HEK293 (cell line): ENCODE data around the gene VPS35L.

Experiments
- CTCF ChIA-PET: fragments of 350-600 bp; formaldehyde crosslinking; extraction: SDS; loops from one replicate; lab custom pipeline; 2021; ENCODE audit warnings: antibody characterized with exemption; lab: Yijun Ruan, JAX
- POLR2A ChIA-PET: fragments of 300-600 bp; formaldehyde crosslinking; extraction: SDS; loops from one replicate; lab custom pipeline; 2020; ENCODE audit warnings: antibody characterized with exemption, inconsistent platforms; lab: Yijun Ruan, JAX
- H3K27ac ChIP-seq: fragments of 200-500 bp; sonication (Bioruptor generic); 2 replicates; pipeline ENCODE4 v1.5.1; 2014; ENCODE audit warnings: low read depth, low read length, control low read depth, inconsistent platforms; ENCODE audit errors: extremely low read depth
- H3K36me3 ChIP-seq, 2 experiments: fragments of 200-500 bp in 1 of 2; sonication (Bioruptor generic) in 1 of 2; 1 replicate in 1 of 2; 2 replicates in 1 of 2; pipeline ENCODE4 v1.5.1; 2014 to 2017; ENCODE audit warnings: inconsistent platforms in 2 of 2, low read length in 2 of 2; ENCODE audit not compliant: control insufficient read depth in 2 of 2, insufficient read depth in 1 of 2
- H3K4me1 ChIP-seq: fragments of 200-500 bp; sonication (Bioruptor generic); 2 replicates; pipeline ENCODE4 v1.5.1; 2014; ENCODE audit warnings: mild to moderate bottlenecking, low read length, inconsistent platforms; ENCODE audit not compliant: control insufficient read depth, insufficient read depth
- H3K4me3 ChIP-seq: 2 replicates; pipeline ENCODE4 v1.5.1; 2011; ENCODE audit warnings: low read depth, mild to moderate bottlenecking, control low read depth, low read length, moderate library complexity
- H3K9me3 ChIP-seq: fragments of 200-500 bp; sonication (Bioruptor generic); 2 replicates; pipeline ENCODE4 v1.5.1; 2014; ENCODE audit warnings: low read depth, low read length, inconsistent platforms; ENCODE audit not compliant: control insufficient read depth, insufficient read depth
- IKZF3 ChIP-seq: fragments of 450-650 bp; IDR thresholded peaks from 2 replicates; pipeline ENCODE4 v1.5.0; 2018; ENCODE audit warnings: missing biosample characterization, mild to moderate bottlenecking, missing genetic modification characterization, moderate library complexity
- KLF16 ChIP-seq: fragments of 450-650 bp; formaldehyde crosslinking; IDR thresholded peaks from 2 replicates; pipeline ENCODE4 v1.5.1; 2017; ENCODE audit warnings: missing biosample characterization, missing genetic modification characterization
- MYNN ChIP-seq: fragments of 450-650 bp; formaldehyde crosslinking; IDR thresholded peaks from 2 replicates; pipeline ENCODE4 v1.5.1; 2016; ENCODE audit warnings: missing biosample characterization, missing genetic modification characterization, borderline replicate concordance
- SP2 ChIP-seq: fragments of 450-650 bp; formaldehyde crosslinking; IDR thresholded peaks from 2 replicates; pipeline ENCODE4 v1.5.1; 2016; ENCODE audit warnings: missing biosample characterization, missing genetic modification characterization
- ZBTB21 ChIP-seq: fragments of 450-650 bp; formaldehyde crosslinking; IDR thresholded peaks from 2 replicates; pipeline ENCODE4 v1.5.1; 2017; ENCODE audit warnings: missing biosample characterization, missing genetic modification characterization
- ZFP37 ChIP-seq: fragments of 450-650 bp; formaldehyde crosslinking; IDR thresholded peaks from 2 replicates; pipeline ENCODE4 v1.5.1; 2016; ENCODE audit warnings: missing biosample characterization, missing genetic modification characterization
- ZNF121 ChIP-seq: fragments of 450-650 bp; formaldehyde crosslinking; IDR thresholded peaks from 2 replicates; pipeline ENCODE4 v1.5.1; 2016; ENCODE audit warnings: missing biosample characterization, missing genetic modification characterization
- ZNF16 ChIP-seq: fragments of 450-650 bp; formaldehyde crosslinking; IDR thresholded peaks from 2 replicates; pipeline ENCODE4 v1.5.1; 2016; ENCODE audit warnings: low read depth, missing biosample characterization, missing genetic modification characterization
- ZNF169 ChIP-seq: fragments of 450-650 bp; formaldehyde crosslinking; IDR thresholded peaks from 2 replicates; pipeline ENCODE4 v1.5.1; 2016; ENCODE audit warnings: missing biosample characterization, missing genetic modification characterization
- ZNF174 ChIP-seq: fragments of 450-650 bp; formaldehyde crosslinking; IDR thresholded peaks from 2 replicates; pipeline ENCODE4 v1.5.0; 2017; ENCODE audit warnings: missing biosample characterization, mild to moderate bottlenecking, missing genetic modification characterization
- ZNF239 ChIP-seq: fragments of 450-650 bp; formaldehyde crosslinking; IDR thresholded peaks from 2 replicates; pipeline ENCODE4 v1.5.1; 2016; ENCODE audit warnings: missing biosample characterization, missing genetic modification characterization
- ZNF274 ChIP-seq, 2 experiments: fragments of 200-500 bp in 1 of 2; fragments of 450-650 bp in 1 of 2; sonication (Bioruptor generic) in 1 of 2; formaldehyde crosslinking in 1 of 2; IDR thresholded peaks; 2 replicates each; pipeline versions ENCODE4 v1.5.1 to v1.6.1; 2014 to 2016; ENCODE audit warnings: borderline replicate concordance in 1 of 2, inconsistent platforms in 1 of 2, low read length in 1 of 2, missing biosample characterization in 1 of 2, missing genetic modification characterization in 1 of 2
- ZNF311 ChIP-seq: fragments of 450-650 bp; formaldehyde crosslinking; IDR thresholded peaks from 2 replicates; pipeline ENCODE4 v1.5.1; 2017; ENCODE audit warnings: missing biosample characterization, missing genetic modification characterization, borderline replicate concordance
- ZNF394 ChIP-seq: fragments of 450-650 bp; formaldehyde crosslinking; IDR thresholded peaks from 2 replicates; pipeline ENCODE4 v1.5.1; 2016; ENCODE audit warnings: missing biosample characterization, missing genetic modification characterization, mild to moderate bottlenecking, moderate library complexity, borderline replicate concordance
- ZNF433 ChIP-seq: fragments of 450-650 bp; formaldehyde crosslinking; IDR thresholded peaks from 2 replicates; pipeline ENCODE4 v1.5.1; 2016; ENCODE audit warnings: missing biosample characterization, missing genetic modification characterization, low read depth
- ZNF48 ChIP-seq: fragments of 450-650 bp; formaldehyde crosslinking; IDR thresholded peaks from 2 replicates; pipeline ENCODE4 v1.5.1; 2016; ENCODE audit warnings: missing biosample characterization, missing genetic modification characterization
- ZNF521 ChIP-seq: fragments of 450-650 bp; formaldehyde crosslinking; IDR thresholded peaks from 2 replicates; pipeline ENCODE4 v1.5.1; 2017; ENCODE audit warnings: missing biosample characterization, mild to moderate bottlenecking, missing genetic modification characterization
- ZNF558 ChIP-seq: fragments of 450-650 bp; formaldehyde crosslinking; IDR thresholded peaks from 2 replicates; pipeline ENCODE4 v1.5.1; 2016; ENCODE audit warnings: missing biosample characterization, missing genetic modification characterization
- ZNF629 ChIP-seq: fragments of 450-650 bp; formaldehyde crosslinking; IDR thresholded peaks from 2 replicates; pipeline ENCODE4 v1.5.1; 2017; ENCODE audit warnings: missing biosample characterization, missing genetic modification characterization
- ZNF654 ChIP-seq: fragments of 450-650 bp; formaldehyde crosslinking; IDR thresholded peaks from 2 replicates; pipeline ENCODE4 v1.5.1; 2016; ENCODE audit warnings: low read depth, missing biosample characterization, missing genetic modification characterization
- ZNF707 ChIP-seq: fragments of 450-650 bp; formaldehyde crosslinking; IDR thresholded peaks from 2 replicates; pipeline ENCODE4 v1.5.1; 2016; ENCODE audit warnings: missing biosample characterization, missing genetic modification characterization
- ZNF747 ChIP-seq: fragments of 450-650 bp; formaldehyde crosslinking; IDR thresholded peaks from 2 replicates; pipeline ENCODE4 v1.5.1; 2016; ENCODE audit warnings: missing biosample characterization, missing genetic modification characterization
- ZNF777 ChIP-seq: fragments of 450-650 bp; formaldehyde crosslinking; IDR thresholded peaks from 2 replicates; pipeline ENCODE4 v1.5.1; 2017; ENCODE audit warnings: missing biosample characterization, missing genetic modification characterization, borderline replicate concordance
- ZNF785 ChIP-seq: fragments of 450-650 bp; formaldehyde crosslinking; IDR thresholded peaks from 2 replicates; pipeline ENCODE4 v1.5.1; 2016; ENCODE audit warnings: missing biosample characterization, missing genetic modification characterization
- ZSCAN23 ChIP-seq: fragments of 450-650 bp; formaldehyde crosslinking; IDR thresholded peaks from 2 replicates; pipeline ENCODE4 v1.5.1; 2016; ENCODE audit warnings: missing biosample characterization, missing genetic modification characterization
- TF ChIP-seq, protein P1 (sequence below): fragments of 450-650 bp; formaldehyde crosslinking; IDR thresholded peaks from 2 replicates; pipeline ENCODE4 v1.5.1; 2016; ENCODE audit warnings: missing biosample characterization, missing genetic modification characterization
- TF ChIP-seq, protein P2 (sequence below): fragments of 450-650 bp; formaldehyde crosslinking; IDR thresholded peaks from 2 replicates; pipeline ENCODE4; 2016; ENCODE audit warnings: missing biosample characterization, missing genetic modification characterization

The VPS35L gene

DNA sequence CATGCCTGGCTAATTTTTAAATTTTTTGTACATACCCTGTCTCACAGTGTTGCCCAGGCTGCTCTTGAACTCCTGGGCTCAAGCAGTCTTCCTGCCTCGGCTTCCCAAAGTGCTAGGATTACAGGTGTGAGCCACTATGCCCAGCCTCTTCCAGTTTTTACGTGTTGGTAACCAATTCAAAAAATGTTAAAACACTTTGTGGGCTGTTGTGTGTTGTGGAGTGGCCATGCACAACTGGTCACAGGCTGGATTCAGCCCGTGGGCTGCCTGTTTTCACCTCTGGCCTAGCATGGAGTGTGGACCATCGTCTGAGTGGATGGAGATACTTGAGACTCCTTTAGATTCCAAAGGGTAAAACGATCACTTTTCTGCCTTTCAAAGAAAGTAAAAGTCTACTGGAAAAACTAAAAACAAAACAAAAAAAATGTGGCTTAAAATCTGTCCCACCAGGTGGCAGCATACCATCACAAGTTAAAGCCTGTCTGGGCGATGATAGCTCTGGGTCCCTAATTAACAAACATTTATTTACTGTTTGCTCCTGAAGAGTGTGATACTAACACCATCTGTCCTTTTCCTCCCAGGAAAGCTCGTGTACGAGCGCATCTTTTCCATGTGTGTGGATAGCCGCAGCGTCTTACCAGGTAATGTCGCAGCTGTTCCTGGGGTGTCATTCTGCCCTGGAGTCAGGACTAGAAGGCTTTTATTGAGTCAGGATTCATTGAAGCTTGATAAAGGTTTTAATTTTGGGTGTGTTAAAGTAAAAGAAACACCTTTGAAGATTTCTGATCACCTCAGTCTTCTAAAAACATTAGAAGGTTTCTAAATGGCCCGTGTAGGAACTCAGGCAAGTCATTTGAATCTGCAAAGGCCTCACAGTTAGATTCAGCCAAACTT is 45.8 kb downstream of the VPS35L start (continued):
- TF ChIP-seq KLF16 (tag by site-specific recombination): no peak

DNA sequence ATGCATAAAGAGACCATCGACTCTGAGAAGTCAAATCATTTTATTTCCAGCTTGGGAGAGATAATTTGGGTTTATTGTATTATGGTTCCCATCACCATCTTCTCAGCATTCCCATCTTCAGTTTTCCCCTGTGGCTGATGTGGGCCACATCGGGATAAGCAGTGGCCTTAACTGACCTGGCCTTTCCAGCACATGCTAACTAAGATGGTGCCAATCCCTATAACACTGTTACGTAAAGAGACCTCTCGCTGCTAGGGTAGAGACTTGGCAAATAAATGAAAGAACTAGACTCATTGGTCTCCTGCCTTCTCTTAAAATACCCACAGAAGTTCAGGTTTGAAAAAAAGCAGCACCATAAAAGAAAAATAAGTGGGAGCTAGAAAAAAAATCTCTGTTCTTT is 49.4 kb downstream of the VPS35L start:
- H3K27ac ChIP-seq: no peak overlapping the region
- TF ChIP-seq ZNF16 (tag by site-specific recombination) (no peak), ZNF311 (tag by site-specific recombination) (no peak), ZNF747 (tag by site-specific recombination) (no peak), ZNF629 (tag by site-specific recombination) (no peak), SP2 (no peak), ZNF654 (tag by site-specific recombination) (no peak), ZNF174 (tag by site-specific recombination) (no peak), ZSCAN23 (no peak), ZNF777 (no peak), ZNF707 (tag by site-specific recombination) (no peak), ZFP37 (no peak), ZNF394 (tag by site-specific recombination) (no peak), MYNN (tag by site-specific recombination) (no peak), ZNF433 (no peak), ZNF521 (tag by site-specific recombination) (no peak), IKZF3 (no peak), ZNF239 (tag by site-specific recombination) (no peak), ZNF785 (no peak)
- TF ChIP-seq, protein P1, sequence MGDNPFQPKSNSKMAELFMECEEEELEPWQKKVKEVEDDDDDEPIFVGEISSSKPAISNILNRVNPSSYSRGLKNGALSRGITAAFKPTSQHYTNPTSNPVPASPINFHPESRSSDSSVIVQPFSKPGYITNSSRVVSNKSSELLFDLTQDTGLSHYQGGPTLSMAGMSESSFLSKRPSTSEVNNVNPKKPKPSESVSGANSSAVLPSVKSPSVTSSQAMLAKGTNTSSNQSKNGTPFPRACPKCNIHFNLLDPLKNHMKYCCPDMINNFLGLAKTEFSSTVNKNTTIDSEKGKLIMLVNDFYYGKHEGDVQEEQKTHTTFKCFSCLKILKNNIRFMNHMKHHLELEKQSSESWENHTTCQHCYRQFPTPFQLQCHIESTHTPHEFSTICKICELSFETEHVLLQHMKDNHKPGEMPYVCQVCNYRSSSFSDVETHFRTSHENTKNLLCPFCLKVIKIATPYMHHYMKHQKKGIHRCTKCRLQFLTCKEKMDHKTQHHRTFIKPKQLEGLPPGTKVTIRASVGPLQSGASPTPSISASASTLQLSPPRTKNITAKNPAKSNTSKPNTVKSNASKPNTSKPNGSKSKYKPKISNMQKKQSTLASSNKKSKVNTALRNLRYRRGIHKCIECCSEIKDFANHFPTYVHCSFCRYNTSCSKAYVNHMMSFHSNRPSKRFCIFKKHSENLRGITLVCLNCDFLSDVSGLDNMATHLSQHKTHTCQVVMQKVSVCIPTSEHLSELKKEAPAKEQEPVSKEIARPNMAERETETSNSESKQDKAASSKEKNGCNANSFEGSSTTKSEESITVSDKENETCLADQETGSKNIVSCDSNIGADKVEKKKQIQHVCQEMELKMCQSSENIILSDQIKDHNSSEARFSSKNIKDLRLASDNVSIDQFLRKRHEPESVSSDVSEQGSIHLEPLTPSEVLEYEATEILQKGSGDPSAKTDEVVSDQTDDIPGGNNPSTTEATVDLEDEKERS (tag by site-specific recombination): no peak
- TF ChIP-seq, protein P2, sequence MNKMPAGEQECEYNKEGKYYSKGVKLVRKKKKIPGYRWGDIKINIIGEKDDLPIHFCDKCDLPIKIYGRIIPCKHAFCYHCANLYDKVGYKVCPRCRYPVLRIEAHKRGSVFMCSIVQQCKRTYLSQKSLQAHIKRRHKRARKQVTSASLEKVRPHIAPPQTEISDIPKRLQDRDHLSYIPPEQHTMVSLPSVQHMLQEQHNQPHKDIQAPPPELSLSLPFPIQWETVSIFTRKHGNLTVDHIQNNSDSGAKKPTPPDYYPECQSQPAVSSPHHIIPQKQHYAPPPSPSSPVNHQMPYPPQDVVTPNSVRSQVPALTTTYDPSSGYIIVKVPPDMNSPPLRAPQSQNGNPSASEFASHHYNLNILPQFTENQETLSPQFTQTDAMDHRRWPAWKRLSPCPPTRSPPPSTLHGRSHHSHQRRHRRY: no peak
- H3K4me3 ChIP-seq: no peak overlapping the region
- H3K36me3 ChIP-seq: peaks cover 4 to 34% of the 10 kb centered on the region in 2 experiments; a peak in 2 of 3 replicates
- H3K4me1 ChIP-seq: no peaks in the 10 kb centered on the region
- ChIA-PET CTCF (interaction anchor here (0.6 to 1.7 kb wide), 5 partner anchors 19 to 282 kb away, joined by 3 to 8 read pairs (median 4); no protein-coding TSS in a partner anchor), POLR2A (no interaction called here)
- no peaks in the 10 kb centered on the region for H3K9me3 ChIP-seq

DNA sequence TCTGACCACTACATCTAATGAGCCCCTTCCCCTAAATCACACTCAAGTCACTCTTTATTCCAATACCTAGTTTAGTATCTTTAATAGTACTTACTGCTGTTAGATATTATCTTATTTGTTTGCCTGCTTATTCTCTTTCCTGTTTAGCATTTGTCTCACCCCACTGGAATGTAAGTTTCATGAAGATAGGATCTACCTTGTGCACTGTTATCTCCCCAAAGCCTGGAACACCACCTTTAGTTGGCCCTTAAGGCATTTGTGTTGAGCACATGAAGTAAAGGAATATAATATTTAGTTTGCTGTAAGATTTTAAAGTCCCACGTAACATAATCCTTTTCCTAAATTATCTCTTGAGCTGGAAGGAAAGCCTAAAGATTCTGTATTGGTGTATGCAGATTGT is 50.2 kb downstream of the VPS35L start:
- H3K4me3 ChIP-seq: no peak overlapping the region
- CTCF ChIA-PET: interaction anchor here (0.6 to 1.7 kb wide), 3 partner anchors 21 to 44 kb away, joined by 3 to 8 read pairs (median 4); no protein-coding TSS in a partner anchor
- H3K27ac ChIP-seq: no peak overlapping the region
- no peaks in the 10 kb centered on the region for H3K4me1 ChIP-seq
- peaks cover 4 to 39% of the 10 kb centered on the region in 2 experiments; a peak in 2 of 3 replicates for H3K36me3 ChIP-seq
- TF ChIP-seq ZNF274 (IDR thresholded peaks at IDR 0.05; ENCODE audit: low read length): no peak
- TF ChIP-seq ZNF274 (tag by site-specific recombination; IDR thresholded peaks at IDR 0.05; ENCODE audit: borderline replicate concordance): no peak
- no peak for TF ChIP-seq ZBTB21 (tag by site-specific recombination)
- TF ChIP-seq ZNF48 (tag by site-specific recombination): no peak
- no peak for TF ChIP-seq ZNF121 (tag by site-specific recombination)
- TF ChIP-seq ZNF169 (tag by site-specific recombination): no peak
- no peak for TF ChIP-seq ZNF558 (tag by site-specific recombination)
- H3K9me3 ChIP-seq: no peaks in the 10 kb centered on the region
- POLR2A ChIA-PET: no interaction called here
